ENCODE measurements around the gene C11orf65. TPM values are rescaled to one million over a fixed set of nuclear protein-coding genes. Genes with fewer than 3 reads are reported as not detected.

The C11orf65 gene
- total and polyA plus RNA-seq, 4 donors: 0.33 to 3.3 (median 0.49) TPM

GRCh38 chr11:108495326-108495725, 28.0 kb upstream of the C11orf65 start:
- peak in 2 of 3 donors; percentile 39 to 66 for DNase-seq
- Histone ChIP-seq H3K27ac (ENCODE audit: low read depth in 1 of 2, low read length in 1 of 2) (no peak overlapping the region), H3K9ac (ENCODE audit: insufficient read depth in 1 of 2, low read length in 2 of 2) (no peak overlapping the region), H3K9me3 (ENCODE audit: control insufficient read depth in 4 of 4, insufficient read depth in 3 of 4, low read length in 3 of 4) (no peaks in the 10 kb centered on the region), H3K36me3 (ENCODE audit: control insufficient read depth in 4 of 4, insufficient read depth in 4 of 4, low read length in 4 of 4) (peaks cover under 1 to 4% (median 3%) of the 10 kb centered on the region in 4 donors), H3K4me1 (ENCODE audit: control insufficient read depth in 5 of 5, insufficient read depth in 5 of 5, low read length in 5 of 5) (peaks cover 0 to 17% (median 6%) of the 10 kb centered on the region in 5 donors), H3K27me3 (ENCODE audit: control insufficient read depth in 3 of 3, insufficient read depth in 3 of 3, low read length in 2 of 3) (no peaks in the 10 kb centered on the region), H3K4me3 (no peak overlapping the region)
- no peak for TF ChIP-seq CTCF (IDR thresholded peaks at IDR 0.05; ENCODE audit: control extremely low read depth, extremely low read depth)
- no peak for ATAC-seq (ENCODE audit: insufficient read depth, low FRiP score)
- 83 to 85% methylated on average over 3 of the region's 3 CpGs for WGBS, 2 donors

GRCh38 chr11:108494182-108494581, 26.9 kb upstream of the C11orf65 start:
- Histone ChIP-seq H3K4me3 (no peak overlapping the region), H3K36me3 (ENCODE audit: control insufficient read depth in 4 of 4, insufficient read depth in 4 of 4, low read length in 4 of 4) (peaks cover 4 to 8% (median 5%) of the 10 kb centered on the region in 4 donors), H3K27ac (ENCODE audit: low read depth in 1 of 2, low read length in 1 of 2) (no peak overlapping the region), H3K9me3 (ENCODE audit: control insufficient read depth in 4 of 4, insufficient read depth in 3 of 4, low read length in 3 of 4) (no peaks in the 10 kb centered on the region), H3K4me1 (ENCODE audit: control insufficient read depth in 5 of 5, insufficient read depth in 5 of 5, low read length in 5 of 5) (peaks cover 0 to 17% (median 6%) of the 10 kb centered on the region in 5 donors), H3K9ac (ENCODE audit: insufficient read depth in 1 of 2, low read length in 2 of 2) (no peak overlapping the region), H3K27me3 (ENCODE audit: control insufficient read depth in 3 of 3, insufficient read depth in 3 of 3, low read length in 2 of 3) (no peaks in the 10 kb centered on the region)
- TF ChIP-seq CTCF (IDR thresholded peaks at IDR 0.05; ENCODE audit: control extremely low read depth, extremely low read depth): no peak
- WGBS, 2 donors: 53 to 70% methylated on average over 6 of the region's 6 CpGs
- DNase-seq (peak; percentile 22 to 42 (median 42)), ATAC-seq (ENCODE audit: insufficient read depth, low FRiP score) (no peak)

- ATAC-seq (ENCODE audit: insufficient read depth, low FRiP score) (no peak), DNase-seq (peak in 1 of 3 donors; percentile 3)
- no peaks in the 10 kb centered on the region for H3K27me3 ChIP-seq (ENCODE audit: control insufficient read depth in 3 of 3, insufficient read depth in 3 of 3, low read length in 2 of 3)
- H3K4me1 ChIP-seq (ENCODE audit: control insufficient read depth in 5 of 5, insufficient read depth in 5 of 5, low read length in 5 of 5): peaks cover 0 to 17% (median 6%) of the 10 kb centered on the region in 5 donors
- no peaks in the 10 kb centered on the region for H3K9me3 ChIP-seq (ENCODE audit: control insufficient read depth in 4 of 4, insufficient read depth in 3 of 4, low read length in 3 of 4)
- H3K9ac ChIP-seq (ENCODE audit: insufficient read depth in 1 of 2, low read length in 2 of 2): no peak overlapping the region
- no peak overlapping the region for H3K27ac ChIP-seq (ENCODE audit: low read depth in 1 of 2, low read length in 1 of 2)
- 77 to 90% methylated on average over 3 of the region's 3 CpGs for WGBS, 2 donors
- H3K36me3 ChIP-seq (ENCODE audit: control insufficient read depth in 4 of 4, insufficient read depth in 4 of 4, low read length in 4 of 4): peaks cover 8 to 15% (median 12%) of the 10 kb centered on the region in 4 donors
- H3K4me3 ChIP-seq: no peak overlapping the region
- TF ChIP-seq CTCF (IDR thresholded peaks at IDR 0.05; ENCODE audit: control extremely low read depth, extremely low read depth): no peak
Observed at GRCh38 chr11:108491936-108492335, 24.6 kb upstream of the C11orf65 start.

GRCh38 chr11:108486828-108487227, 19.5 kb upstream of the C11orf65 start:
- ATAC-seq (ENCODE audit: insufficient read depth, low FRiP score) (no peak), DNase-seq (no peak)
- Histone ChIP-seq H3K4me3 (no peak overlapping the region), H3K27me3 (ENCODE audit: control insufficient read depth in 3 of 3, insufficient read depth in 3 of 3, low read length in 2 of 3) (no peaks in the 10 kb centered on the region), H3K27ac (ENCODE audit: low read depth in 1 of 2, low read length in 1 of 2) (no peak overlapping the region), H3K9me3 (ENCODE audit: control insufficient read depth in 4 of 4, insufficient read depth in 3 of 4, low read length in 3 of 4) (no peaks in the 10 kb centered on the region), H3K9ac (ENCODE audit: insufficient read depth in 1 of 2, low read length in 2 of 2) (no peak overlapping the region), H3K36me3 (ENCODE audit: control insufficient read depth in 4 of 4, insufficient read depth in 4 of 4, low read length in 4 of 4) (peaks cover 13 to 28% (median 19%) of the 10 kb centered on the region in 4 donors), H3K4me1 (ENCODE audit: control insufficient read depth in 5 of 5, insufficient read depth in 5 of 5, low read length in 5 of 5) (peaks cover 0 to 4% (median 0%) of the 10 kb centered on the region in 5 donors)
- WGBS, 2 donors: 89 to 94% methylated on average over 3 of the region's 3 CpGs
- no peak for TF ChIP-seq CTCF (IDR thresholded peaks at IDR 0.05; ENCODE audit: control extremely low read depth, extremely low read depth)

All from lung (tissue), 12 donors.